Stimulated activated CD4-positive, alpha-beta T cell treated with anti-CD3 and anti-CD28 coated beads, Interleukin-1b, Interleukin-23, amount 100 ng/mL, for 1 hour (primary cell): ENCODE data around the gene RNF126.
"Not testable (repeated sequence)": the region's sequence is repeated elsewhere in the genome, so short reads cannot be mapped to it uniquely, and the experiment has no call there.

Experiments
- DNase-seq, 2 donors: peaks; one replicate each; pipeline ENCODE4 v3.0.0-alpha.2; 2020; ENCODE audit warnings: low read depth in 2 of 2

The RNF126 gene

DNA sequence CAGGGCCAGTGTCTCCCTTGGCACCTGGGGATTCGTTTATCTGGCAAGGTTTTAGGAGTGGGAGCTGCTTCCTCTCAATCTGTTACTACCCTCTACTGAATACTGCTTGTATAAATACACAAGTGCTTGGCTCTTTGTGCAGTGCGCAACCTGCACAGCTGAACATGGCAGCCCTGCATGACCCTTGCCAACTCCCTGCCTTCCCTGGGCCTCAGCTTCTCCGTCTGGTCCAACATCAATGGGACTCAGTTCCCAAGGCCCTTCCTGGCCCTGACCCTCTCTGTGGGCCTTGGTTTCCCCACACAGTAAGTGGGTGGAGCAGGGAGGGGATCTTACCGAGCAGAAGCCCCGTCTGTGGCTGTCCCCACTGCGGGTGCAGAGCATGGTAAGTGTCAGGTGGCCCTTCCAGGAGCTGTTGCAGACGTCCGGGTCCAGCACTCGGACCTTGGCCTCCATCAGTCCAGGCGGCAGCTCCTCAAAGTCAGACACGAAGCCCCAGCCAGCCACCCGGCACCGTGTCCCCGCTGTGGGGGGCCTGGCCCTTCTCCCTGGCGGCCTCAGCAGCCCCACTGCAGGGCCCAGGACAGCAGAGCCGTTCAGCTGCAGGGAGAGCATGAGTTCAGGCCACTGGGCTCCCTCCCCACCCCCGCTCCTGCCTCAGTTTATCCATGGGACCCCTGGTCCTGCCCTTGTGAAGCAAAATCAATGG, 23.7 kb upstream of the RNF126 start:
- no peak for DNase-seq

DNA sequence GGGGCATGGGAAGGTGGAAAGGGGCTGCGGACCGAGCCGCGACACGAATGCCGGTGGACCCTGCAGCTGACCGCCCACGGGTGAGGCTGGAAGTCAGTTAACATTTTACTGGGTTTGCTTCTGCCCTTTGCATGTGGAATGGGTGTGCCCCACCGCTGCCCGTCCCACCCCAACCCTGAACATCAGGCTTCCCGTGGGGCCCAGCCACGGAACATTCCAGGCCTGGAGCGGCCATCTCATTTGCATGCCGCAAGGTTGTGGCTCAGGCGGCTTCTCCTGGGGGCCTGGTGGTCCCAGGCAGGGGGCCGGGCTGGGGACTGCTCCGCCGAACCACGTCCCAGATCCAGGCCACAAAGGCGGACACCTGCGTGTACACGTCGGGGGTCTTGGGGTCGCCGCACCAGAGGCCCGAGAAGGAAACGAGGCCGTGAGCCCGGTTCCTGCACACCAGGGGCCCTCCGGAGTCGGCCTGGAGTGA, 22.5 kb upstream of the RNF126 start:
- DNase-seq, result no peak

DNA sequence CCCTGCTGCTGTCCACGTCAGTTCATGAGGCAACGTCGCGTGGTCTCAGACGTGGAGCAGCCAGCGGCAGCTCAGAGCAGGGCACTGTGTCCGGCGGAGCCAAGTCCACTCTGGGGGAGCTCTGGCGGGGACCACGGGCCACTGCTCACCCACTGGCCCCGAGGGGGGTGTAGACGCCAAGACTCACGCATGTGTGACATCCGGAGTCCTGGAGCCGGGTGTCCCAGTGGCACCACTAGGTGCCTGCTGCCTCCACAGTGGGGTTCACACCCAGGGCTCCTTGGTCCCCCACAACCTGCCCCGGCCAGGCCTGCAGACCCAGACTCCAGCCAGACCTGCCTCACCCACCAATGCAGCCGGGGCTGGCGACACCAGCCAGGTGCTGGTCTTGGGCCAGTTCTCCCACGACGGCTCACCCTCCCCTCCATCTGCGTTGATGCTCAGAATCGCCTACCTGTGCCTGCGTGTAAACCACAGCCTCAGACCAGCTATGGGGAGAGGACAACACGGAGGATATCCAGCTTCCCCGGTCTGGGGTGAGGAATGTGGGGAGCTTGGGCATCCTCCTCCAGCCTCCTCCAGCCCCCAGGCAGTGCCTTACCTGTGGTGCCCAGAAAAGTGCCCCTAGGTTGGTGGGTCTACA, 19.8 kb upstream of the RNF126 start:
- DNase-seq, result no peak

DNA sequence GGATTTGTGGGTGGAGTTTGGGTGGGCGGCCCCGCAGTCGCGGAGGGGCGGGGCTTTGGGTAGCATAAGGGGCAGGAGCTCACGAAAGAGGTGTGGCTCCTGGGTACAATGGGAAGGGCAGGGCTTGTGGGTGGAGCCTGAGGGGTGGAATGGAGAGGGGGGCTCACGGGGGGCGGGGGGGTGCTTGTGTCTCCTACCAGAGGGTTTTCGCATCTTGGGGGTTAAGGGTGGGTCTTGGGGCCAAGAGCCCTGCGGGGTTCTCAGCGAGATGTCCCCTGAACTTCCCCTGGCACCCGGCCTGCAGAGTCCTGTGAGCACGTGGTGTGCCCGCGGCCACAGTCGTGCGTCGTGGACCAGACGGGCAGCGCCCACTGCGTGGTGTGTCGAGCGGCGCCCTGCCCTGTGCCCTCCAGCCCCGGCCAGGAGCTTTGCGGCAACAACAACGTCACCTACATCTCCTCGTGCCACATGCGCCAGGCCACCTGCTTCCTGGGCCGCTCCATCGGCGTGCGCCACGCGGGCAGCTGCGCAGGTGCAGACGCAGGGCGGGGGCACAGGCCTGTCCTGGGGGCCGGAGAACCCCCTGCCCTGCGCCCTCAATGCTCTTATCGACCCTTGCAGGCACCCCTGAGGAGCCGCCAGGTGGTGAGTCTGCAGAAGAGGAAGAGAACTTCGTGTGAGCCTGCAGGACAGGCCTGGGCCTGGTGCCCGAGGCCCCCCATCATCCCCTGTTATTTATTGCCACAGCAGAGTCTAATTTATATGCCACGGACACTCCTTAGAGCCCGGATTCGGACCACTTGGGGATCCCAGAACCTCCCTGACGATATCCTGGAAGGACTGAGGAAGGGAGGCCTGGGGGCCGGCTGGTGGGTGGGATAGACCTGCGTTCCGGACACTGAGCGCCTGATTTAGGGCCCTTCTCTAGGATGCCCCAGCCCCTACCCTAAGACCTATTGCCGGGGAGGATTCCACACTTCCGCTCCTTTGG, 18.3 kb upstream of the RNF126 start:
- DNase-seq, result peak in 1 of 2 donors; percentile 82

DNA sequence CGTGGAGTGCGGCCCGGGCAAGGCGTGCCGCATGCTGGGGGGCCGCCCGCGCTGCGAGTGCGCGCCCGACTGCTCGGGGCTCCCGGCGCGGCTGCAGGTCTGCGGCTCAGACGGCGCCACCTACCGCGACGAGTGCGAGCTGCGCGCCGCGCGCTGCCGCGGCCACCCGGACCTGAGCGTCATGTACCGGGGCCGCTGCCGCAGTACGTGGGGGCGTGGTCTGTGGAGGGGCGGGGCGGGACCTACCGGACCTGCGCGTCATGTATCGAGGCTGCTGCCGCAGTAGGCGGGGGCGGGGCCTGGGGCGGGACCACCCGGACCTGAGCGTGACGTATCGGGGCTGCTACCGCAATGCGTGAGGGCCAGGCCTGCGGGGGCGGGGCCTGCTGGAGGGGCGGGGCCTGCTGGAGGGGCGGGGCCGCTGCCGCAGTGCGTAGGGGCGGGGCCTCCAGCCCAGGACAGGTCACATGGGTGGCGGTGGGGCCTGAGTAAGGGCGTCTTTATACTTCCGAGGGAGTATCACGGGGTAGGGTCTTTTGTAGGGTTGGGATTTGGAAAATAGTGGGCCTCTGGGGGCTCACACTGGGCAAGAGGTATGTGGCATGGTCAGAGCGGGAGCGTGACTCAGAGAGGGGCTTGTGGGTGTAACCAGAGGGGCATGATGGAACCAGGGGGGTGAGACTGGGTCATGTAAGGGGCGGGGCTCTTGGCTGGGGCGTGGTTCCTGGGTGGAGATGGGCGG, 17.4 kb upstream of the RNF126 start:
- DNase-seq, result peak; percentile 100

DNA sequence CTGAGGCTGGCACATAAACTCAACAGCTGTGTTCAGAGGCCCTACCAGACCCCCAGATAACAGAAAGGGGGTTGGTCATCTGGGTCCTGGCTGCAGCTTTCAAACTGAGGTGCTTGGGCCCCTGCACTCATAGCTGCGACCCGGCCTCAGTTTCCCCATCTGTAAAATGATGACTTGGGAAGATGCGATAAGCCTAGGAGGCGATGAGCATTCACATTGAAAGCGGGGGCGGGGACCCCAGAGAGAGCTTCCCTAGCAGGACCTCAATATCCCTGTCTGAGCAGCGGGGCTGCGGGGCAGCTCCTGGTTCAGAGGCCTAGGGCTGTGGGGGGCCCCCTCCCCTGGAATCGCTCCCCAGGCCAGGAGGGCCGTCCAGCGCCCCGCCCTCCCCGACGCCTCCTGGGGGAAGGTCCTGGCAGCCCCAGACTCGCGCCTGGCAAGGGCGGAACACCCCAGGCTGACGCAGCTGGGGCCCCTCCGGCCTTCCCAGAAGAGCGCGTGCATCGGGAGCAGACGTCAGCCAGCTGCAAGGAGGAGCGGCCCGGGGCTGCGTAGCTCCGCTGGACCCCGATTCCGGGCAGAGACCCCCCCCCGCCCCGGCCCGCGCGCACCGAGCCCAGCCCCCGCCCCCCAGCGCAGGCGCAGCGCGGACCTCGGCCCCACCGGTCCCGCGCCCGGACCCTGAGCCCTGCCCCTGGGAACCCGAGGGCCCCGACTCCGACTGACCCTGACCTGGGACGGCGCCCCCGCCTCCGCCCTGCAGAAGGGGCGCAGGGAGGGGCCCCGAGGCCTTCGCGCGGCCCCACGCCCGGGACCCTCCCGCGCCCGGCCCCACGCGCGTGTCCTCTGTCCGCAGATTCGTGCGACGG, 16.6 kb upstream of the RNF126 start:
- DNase-seq, result no peak

DNA sequence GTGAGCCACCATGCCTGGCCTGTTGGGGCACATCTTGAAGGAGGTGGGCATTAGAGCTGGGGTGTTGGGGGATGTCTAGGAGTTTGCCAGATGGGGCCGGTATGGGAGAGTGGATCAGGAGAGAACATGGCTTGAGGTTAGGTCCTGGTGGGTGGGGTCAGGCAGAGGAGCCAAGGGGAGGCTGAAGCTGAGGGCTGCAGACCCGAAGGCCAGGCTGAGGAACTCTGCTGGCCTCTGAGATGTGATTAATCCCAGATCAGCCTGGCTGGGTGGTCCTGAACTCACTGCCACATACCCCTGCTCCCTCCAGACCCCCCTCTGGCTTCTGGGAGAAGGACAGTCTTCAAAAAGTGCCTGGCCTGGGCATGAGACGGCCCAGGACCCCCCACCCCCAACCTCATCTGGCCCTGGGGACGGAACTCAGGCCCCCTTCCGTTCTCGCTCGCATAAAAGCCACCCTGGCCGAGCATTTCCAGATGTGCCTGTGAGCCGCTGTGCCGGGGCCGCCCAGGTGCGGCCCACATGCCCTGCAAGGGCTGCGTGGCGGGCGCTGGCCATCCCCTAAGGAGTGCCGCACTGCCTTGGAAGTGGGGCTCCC, 15.9 kb upstream of the RNF126 start:
- DNase-seq, result no peak

DNA sequence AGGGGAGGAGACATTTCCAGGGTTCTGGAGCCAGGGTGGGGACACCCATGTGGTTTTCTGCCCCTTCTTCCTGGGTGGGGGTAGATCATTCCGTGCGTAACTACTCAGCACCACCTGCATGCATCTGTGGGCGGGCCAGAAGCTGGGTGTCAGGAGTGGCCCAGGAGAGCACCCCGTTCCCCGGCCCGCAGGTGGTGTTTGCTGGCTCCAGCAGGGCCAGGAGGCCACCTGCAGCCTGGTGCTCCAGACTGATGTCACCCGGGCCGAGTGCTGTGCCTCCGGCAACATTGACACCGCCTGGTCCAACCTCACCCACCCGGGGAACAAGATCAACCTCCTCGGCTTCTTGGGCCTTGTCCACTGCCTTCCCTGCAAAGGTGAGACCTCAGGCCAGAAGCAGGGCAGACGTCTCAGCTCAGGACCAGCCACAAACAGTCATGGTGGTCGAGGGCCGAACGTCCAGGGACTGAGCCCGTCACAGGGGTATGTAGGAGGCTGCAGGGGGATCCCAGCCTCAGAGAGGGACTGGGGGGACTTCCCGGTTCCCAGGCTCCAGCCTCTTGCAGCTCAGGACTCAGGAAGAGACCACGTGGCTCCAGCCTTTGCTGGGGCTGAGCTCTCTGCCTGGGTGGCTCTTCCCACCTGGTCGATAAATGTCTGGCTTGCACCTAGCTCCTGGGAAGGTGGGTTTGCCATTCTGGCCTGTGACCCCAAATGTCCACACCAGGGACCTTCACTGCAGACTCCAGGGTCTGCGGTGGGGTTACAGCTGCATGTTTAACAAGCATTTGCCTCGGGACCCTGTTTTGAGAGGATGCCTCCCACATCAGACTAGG, 14.8 kb upstream of the RNF126 start:
- no peak for DNase-seq

DNA sequence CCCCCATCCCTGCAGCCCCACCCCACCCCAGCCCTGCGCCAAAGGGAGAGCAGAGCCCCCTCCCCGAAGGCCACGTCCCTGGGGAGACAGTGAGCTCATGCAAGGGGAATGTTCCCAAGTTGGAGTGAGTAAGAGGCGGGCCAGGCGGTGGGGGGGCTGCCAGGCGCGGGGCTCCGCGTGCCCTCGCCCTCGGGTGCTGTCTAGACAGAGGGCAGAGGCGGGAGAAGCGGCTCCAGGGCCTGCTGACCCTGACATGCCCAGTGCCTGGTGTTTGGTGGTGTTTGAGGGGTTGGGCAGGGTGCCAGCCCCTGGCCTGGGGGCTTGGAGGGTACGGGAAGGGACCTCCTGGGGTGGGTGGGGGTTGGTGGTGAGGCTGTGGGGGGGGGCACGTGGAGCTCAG, 14.2 kb upstream of the RNF126 start:
- DNase-seq, result no peak

DNA sequence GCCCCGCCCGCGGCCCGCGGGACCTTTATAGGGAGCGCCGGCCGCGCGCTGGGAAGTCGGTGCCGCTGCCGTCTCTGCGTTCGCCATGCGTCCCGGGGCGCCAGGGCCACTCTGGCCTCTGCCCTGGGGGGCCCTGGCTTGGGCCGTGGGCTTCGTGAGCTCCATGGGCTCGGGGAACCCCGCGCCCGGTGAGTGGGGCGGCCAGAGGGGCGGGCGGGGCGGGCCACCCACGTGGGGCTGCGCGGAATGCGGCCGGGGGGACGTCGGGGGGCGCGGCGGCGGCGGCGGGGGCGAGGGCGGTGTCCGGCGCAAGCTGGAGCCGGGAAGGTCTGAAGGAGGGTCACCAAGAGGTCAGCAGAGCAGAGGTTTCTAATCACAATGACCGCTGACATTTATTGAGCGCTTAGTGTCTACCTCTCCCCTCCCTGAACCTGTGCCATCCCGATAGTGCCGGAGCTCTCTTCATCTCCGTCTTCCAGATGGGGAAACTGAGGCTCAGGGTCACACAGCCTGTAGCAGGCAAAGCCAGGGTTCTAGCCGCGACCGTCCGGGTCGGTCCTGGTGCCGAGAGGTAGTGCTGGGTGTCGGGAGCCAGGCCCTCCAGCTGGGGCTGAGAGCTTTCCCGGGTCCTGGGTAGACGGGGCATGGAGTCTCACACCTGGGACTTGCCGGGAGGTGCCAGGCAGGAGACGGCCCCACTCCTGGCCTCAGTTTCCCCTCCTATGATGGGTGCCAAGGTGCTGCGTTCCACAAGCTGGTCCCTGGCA, 13.5 kb upstream of the RNF126 start, which contains the start of gene FSTL3:
Gene FSTL3 (plus strand): TSS at position 54 of the 767 bp plus-strand sequence. CDS start 32 bp downstream, at position 86.
- DNase-seq, result no peak

DNA sequence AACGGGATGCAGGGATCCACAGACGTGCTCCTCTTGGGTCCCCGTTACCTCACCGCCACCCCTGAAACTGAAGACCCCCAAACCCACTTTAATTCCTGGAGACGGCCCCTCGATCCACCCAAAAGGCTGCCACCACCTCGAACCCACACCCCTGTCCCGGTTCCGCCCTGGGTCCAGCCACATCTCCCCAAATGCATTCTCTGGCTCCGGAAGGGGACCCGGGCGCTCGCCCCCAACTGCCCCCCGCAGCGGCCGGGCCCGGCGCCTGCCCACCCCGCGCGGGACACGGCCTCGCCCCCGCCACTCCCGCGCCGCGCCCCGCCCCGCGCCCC, 13.0 kb upstream of the RNF126 start:
- DNase-seq, result no peak

DNA sequence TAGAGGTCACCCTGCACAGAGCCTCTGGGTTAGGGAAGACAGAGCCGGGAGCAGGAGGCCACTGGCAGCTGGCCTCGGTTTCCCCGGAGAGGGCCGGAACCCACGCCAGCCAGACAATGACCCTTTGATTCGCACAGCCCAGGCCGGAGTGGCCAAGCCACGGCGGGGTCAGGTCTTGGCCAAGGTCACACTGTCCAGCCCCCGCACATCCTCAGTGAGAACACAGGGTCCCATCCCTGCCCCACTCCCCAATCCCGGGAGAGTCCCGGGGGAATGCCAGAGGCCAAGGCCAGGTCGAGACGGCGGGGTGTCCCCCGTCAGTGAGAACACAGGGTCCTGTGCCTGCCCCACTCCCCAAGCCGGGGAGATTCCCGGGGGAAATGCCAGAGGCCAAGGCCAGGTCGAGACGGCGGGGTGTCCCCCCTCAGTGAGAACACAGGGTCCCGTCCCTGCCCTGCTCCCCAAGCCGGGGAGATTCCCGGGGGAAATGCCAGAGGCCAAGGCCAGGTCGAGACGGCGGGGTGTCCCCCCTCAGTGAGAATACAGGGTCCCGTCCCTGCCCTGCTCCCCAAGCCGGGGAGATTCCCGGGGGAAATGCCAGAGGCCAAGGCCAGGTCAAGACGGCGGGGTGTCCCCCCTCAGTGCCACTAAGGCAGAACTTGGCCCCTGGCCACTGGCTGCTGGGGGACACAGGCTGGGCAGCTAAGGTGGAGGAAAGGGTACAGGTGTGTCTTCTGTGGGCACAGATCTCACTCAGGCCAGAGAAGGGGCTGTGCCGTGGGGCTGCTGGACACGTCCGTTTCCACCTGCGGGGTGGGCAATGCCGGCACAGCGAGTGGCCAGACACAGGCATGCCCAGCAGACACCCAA, 11.5 kb upstream of the RNF126 start:
- DNase-seq, result no peak

DNA sequence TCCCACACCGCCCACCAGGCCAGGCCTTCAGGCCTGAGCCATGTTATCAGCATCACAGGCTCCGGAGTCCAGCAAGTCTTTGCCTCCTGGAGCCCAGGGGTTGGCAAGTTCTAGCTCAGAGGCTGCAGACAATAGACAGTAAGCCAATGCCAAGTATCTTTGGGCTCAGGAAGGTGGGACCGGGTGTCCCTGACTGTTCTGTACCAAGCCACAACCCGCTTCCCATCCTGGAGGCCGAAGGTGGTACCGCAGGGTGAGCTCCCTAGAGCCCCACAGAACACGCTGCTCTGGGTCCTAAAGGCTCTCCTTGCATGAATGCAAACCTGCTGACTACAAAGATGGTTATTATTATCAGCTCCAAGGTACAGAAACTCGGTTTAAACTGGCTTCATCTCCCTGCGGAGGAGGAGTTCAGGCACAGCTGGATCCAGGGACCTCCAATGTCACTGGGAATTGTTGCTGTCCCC, 7.6 kb upstream of the RNF126 start:
- no peak for DNase-seq

DNA sequence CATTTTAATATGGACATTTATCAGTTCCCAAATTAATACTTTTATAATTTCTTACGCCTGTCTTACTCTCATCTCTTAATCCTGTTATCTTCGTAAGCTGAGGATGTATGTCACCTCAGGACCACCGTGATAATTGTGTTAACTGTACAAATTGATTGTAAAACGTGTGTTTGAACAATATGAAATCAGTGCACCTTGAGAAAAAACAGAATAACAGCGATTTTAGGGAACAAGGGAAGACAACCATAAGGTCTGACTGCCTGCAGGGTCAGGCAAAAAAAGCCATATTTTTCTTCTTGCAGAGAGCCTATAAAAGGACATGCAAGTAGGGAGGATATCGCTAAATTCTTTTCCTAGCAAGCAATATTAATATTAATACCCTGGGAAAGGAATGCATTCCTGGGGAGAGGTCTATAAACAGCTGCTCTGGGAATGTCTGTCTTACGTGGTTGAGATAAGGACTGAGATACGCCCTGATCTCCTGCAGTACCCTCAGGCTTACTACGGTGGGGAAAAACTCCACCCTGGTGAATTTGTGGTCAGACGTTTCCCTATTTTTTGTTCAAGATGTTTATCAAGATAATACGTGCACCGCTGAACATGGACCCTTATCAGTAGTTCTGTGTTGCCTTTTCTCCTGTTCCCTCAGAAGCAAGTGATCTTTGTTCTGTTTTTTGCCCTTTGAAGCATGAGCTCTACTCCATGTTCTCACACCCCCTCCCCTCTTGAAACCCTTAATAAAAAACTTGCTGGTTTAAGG, 5.8 kb upstream of the RNF126 start:
- not testable (repeated sequence) for DNase-seq

DNA sequence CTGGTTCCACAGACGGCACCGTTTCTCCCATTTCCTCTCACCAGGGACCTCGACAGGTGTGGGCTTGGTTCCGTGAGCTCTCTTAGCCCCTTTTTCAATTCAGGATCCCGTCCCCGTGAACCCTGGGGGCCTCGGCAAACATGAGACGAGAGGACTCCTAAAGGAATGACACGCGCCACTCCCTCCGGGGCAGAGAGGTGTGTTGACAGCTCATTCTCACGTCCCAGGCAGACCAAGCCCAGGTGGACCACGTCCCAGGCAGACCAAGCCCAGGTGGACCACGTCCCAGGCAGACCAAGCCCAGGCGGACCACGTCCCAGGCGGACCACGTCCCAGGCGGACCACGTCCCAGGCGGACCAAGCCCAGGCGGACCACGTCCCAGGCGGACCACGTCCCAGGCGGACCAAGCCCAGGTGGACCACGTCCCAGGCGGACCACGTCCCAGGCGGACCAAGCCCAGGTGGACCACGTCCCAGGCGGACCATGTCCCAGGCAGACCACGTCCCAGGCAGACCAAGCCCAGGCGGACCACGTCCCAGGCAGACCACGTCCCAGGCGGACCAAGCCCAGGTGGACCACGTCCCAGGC, 4.1 kb upstream of the RNF126 start:
- DNase-seq, result not testable (repeated sequence)

DNA sequence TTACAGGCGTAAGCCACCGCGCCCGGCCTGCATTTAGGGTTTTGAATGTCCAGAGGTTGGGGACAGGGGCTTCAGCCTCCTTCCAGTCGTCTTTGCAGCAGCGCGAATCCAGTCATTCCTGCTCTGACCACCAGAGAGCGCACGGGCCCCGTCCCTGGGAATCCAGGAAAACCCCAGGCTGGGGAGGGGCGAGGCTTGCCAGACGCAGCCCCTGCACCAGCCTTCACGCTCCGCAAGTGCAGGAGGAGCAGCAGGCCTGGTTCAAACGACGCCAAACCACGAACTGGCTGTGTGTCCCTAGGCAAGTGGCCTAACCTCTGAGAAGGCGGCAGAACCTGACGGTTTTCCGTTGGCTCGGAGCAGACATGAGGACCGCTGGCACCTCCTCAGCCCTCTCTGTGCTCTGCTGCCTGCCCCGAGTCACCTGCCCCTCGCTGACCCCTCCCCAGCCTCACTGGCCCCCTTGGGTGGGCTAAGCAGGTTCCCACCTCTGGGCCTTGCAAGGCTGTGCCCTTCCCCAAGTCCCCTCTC, 2.0 kb upstream of the RNF126 start:
- peak; percentile 45 to 79 for DNase-seq
